ENCODE results near the gene MBP. TPM values are rescaled to one million over a fixed set of nuclear protein-coding genes. Genes with fewer than 3 reads are reported as not detected.

Gene MBP
- polyA plus RNA-seq, 1 donor from 2014 or later, result 3.3 TPM

DNA sequence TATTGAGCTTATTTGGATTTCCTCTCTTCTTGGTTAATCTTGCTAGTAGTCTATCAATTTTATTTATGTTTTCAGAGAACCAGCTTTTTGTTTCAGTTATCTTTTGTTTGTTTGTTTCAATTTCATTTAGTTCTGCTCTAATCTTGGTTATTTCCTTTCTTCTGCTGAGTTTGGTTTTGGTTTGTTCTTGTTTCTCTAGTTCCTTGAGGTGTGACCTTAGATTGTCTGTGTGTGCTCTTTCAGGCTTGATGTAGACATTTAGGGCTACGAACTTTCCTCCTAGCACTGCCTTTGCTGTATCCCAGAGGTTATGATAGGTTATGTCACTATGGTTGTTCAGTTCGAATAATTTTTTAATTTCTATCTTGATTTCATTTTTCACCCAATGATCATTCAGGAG lies 168.6 kb downstream of the MBP start:
- H3K27me3 ChIP-seq (ENCODE audit: insufficient read depth, low read depth, low read length), result no peaks in the 10 kb centered on the region
- H3F3A ChIP-seq (ENCODE audit: insufficient read depth, low read length, poor library complexity, severe bottlenecking), result no peaks in the 10 kb centered on the region
- no peak overlapping the region for H2AFZ ChIP-seq (ENCODE audit: low read depth, low read length)
- H3K9me2 ChIP-seq (ENCODE audit: insufficient read depth, low read length), result no peaks in the 10 kb centered on the region
- no peak overlapping the region for H3K9ac ChIP-seq (ENCODE audit: low read length)
- H3K36me3 ChIP-seq (ENCODE audit: insufficient read depth, low read length), result no peaks in the 10 kb centered on the region
- no peaks in the 10 kb centered on the region for H4K20me1 ChIP-seq (ENCODE audit: insufficient read depth)
- H3K27ac ChIP-seq (ENCODE audit: low read length), result no peak overlapping the region
- no peak overlapping the region for H3K4me2 ChIP-seq (ENCODE audit: low read length)
- TF ChIP-seq MXI1 (conservative IDR thresholded peaks at IDR 0.05; ENCODE audit: poor library complexity, severe bottlenecking), result no peak
- no peak for TF ChIP-seq POLR2AphosphoS5 (IDR thresholded peaks at IDR 0.05)
- TF ChIP-seq RAD21 (conservative IDR thresholded peaks at IDR 0.05), result no peak
- H3K79me2 ChIP-seq (replicated peaks; ENCODE audit: insufficient read depth, low read length), result no peaks in the 10 kb centered on the region
- H3K4me3 ChIP-seq (ENCODE audit: low read length), result no peak overlapping the region
- no peaks in the 10 kb centered on the region for H3K9me3 ChIP-seq (ENCODE audit: low read length)

DNA sequence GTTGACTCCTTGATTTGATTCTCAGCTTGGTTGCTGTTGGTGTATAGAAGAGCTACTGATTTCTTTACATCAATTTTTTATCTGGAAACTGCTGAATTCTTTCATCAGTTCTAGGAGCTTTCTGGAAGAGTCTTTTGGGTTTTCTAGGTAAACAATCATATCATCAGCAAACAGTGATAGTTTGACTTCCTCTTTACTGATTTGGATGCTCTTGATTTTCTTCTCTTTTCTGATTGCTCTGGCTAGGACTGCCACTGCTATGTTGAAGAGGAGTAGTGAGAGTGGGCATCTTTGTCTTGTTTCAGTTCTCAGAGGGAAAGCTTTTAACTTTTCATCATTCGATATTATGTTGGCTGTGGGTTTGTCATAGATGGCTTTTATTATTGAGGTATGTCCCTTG lies 169.7 kb downstream of the MBP start:
- Histone ChIP-seq H3K36me3 (ENCODE audit: insufficient read depth, low read length) (no peaks in the 10 kb centered on the region), H2AFZ (ENCODE audit: low read depth, low read length) (no peak overlapping the region), H4K20me1 (ENCODE audit: insufficient read depth) (no peaks in the 10 kb centered on the region), H3F3A (ENCODE audit: insufficient read depth, low read length, poor library complexity, severe bottlenecking) (no peaks in the 10 kb centered on the region), H3K27me3 (ENCODE audit: insufficient read depth, low read depth, low read length) (no peaks in the 10 kb centered on the region), H3K27ac (ENCODE audit: low read length) (no peak overlapping the region), H3K9ac (ENCODE audit: low read length) (no peak overlapping the region), H3K79me2 (replicated peaks; ENCODE audit: insufficient read depth, low read length) (no peaks in the 10 kb centered on the region), H3K4me3 (ENCODE audit: low read length) (no peak overlapping the region), H3K4me2 (ENCODE audit: low read length) (no peak overlapping the region), H3K9me2 (ENCODE audit: insufficient read depth, low read length) (no peaks in the 10 kb centered on the region), H3K9me3 (ENCODE audit: low read length) (no peaks in the 10 kb centered on the region)
- TF ChIP-seq EZH2 (IDR thresholded peaks at IDR 0.05; ENCODE audit: borderline replicate concordance, insufficient read depth, low read length, poor library complexity, severe bottlenecking) (no peak), RAD21 (conservative IDR thresholded peaks at IDR 0.05) (no peak), SMC3 (conservative IDR thresholded peaks at IDR 0.05; ENCODE audit: poor library complexity) (no peak), POLR2AphosphoS5 (IDR thresholded peaks at IDR 0.05) (no peak), EP300 (conservative IDR thresholded peaks at IDR 0.05; ENCODE audit: poor library complexity, severe bottlenecking) (no peak), TAF1 (IDR thresholded peaks at IDR 0.05; ENCODE audit: low read depth) (no peak), MXI1 (conservative IDR thresholded peaks at IDR 0.05; ENCODE audit: poor library complexity, severe bottlenecking) (no peak)
- TF ChIP-seq, protein P1, sequence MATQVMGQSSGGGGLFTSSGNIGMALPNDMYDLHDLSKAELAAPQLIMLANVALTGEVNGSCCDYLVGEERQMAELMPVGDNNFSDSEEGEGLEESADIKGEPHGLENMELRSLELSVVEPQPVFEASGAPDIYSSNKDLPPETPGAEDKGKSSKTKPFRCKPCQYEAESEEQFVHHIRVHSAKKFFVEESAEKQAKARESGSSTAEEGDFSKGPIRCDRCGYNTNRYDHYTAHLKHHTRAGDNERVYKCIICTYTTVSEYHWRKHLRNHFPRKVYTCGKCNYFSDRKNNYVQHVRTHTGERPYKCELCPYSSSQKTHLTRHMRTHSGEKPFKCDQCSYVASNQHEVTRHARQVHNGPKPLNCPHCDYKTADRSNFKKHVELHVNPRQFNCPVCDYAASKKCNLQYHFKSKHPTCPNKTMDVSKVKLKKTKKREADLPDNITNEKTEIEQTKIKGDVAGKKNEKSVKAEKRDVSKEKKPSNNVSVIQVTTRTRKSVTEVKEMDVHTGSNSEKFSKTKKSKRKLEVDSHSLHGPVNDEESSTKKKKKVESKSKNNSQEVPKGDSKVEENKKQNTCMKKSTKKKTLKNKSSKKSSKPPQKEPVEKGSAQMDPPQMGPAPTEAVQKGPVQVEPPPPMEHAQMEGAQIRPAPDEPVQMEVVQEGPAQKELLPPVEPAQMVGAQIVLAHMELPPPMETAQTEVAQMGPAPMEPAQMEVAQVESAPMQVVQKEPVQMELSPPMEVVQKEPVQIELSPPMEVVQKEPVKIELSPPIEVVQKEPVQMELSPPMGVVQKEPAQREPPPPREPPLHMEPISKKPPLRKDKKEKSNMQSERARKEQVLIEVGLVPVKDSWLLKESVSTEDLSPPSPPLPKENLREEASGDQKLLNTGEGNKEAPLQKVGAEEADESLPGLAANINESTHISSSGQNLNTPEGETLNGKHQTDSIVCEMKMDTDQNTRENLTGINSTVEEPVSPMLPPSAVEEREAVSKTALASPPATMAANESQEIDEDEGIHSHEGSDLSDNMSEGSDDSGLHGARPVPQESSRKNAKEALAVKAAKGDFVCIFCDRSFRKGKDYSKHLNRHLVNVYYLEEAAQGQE (IDR thresholded peaks at IDR 0.05; ENCODE audit: borderline replicate concordance), result no peak
- TF ChIP-seq, protein P2, sequence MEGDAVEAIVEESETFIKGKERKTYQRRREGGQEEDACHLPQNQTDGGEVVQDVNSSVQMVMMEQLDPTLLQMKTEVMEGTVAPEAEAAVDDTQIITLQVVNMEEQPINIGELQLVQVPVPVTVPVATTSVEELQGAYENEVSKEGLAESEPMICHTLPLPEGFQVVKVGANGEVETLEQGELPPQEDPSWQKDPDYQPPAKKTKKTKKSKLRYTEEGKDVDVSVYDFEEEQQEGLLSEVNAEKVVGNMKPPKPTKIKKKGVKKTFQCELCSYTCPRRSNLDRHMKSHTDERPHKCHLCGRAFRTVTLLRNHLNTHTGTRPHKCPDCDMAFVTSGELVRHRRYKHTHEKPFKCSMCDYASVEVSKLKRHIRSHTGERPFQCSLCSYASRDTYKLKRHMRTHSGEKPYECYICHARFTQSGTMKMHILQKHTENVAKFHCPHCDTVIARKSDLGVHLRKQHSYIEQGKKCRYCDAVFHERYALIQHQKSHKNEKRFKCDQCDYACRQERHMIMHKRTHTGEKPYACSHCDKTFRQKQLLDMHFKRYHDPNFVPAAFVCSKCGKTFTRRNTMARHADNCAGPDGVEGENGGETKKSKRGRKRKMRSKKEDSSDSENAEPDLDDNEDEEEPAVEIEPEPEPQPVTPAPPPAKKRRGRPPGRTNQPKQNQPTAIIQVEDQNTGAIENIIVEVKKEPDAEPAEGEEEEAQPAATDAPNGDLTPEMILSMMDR (IDR thresholded peaks at IDR 0.05; ENCODE audit: poor library complexity, severe bottlenecking), result no peak

All from neural cell (in vitro differentiated cells).